SK-N-SH treated with all-trans-retinoic acid at 6 μM for 48 hours (cell line): Measurements from ENCODE around the gene CTNNA3.

ENCODE experiments used
- BACH2 ChIP-seq: fragments of 250-450 bp; sonication (Bioruptor Pico); IDR thresholded peaks from 2 replicates; pipeline ENCODE4 v1.9.0; 2021; ENCODE audit warnings: mild to moderate bottlenecking, borderline replicate concordance
- ISL1 ChIP-seq: fragments of 250-450 bp; sonication (Bioruptor Pico); IDR thresholded peaks from 2 replicates; pipeline ENCODE4 v2.1.2; 2022; ENCODE audit warnings: mild to moderate bottlenecking, moderate library complexity
- RARB ChIP-seq: fragments of 250-450 bp; sonication (Bioruptor Pico); IDR thresholded peaks from 2 replicates; pipeline ENCODE4 v1.8.0; 2021; ENCODE audit warnings: mild to moderate bottlenecking, moderate library complexity
- TCF4 ChIP-seq: fragments of 250-450 bp; sonication (Bioruptor Pico); IDR thresholded peaks from 2 replicates; pipeline ENCODE4 v1.8.0; 2021; ENCODE audit warnings: mild to moderate bottlenecking, moderate library complexity, borderline replicate concordance
- TOX ChIP-seq: fragments of 250-450 bp; sonication (Bioruptor Pico); IDR thresholded peaks from 2 replicates; pipeline ENCODE4 v1.8.0; 2021; ENCODE audit warnings: mild to moderate bottlenecking, moderate library complexity, borderline replicate concordance
- ZFP3 ChIP-seq: fragments of 250-450 bp; sonication (Bioruptor Pico); IDR thresholded peaks from 2 replicates; pipeline ENCODE4 v1.5.0; 2020; ENCODE audit warnings: mild to moderate bottlenecking, moderate library complexity
- ZFP30 ChIP-seq: fragments of 450-650 bp; formaldehyde crosslinking; IDR thresholded peaks from 2 replicates; pipeline ENCODE4 v1.5.0; 2022; ENCODE audit warnings: mild to moderate bottlenecking, moderate library complexity
- ZNF565 ChIP-seq: fragments of 450-650 bp; formaldehyde crosslinking; conservative IDR thresholded peaks from 2 replicates; pipeline ENCODE4 v1.5.0; 2020; ENCODE audit warnings: low read depth, mild to moderate bottlenecking, moderate library complexity
- TF ChIP-seq, protein P1 (sequence below): fragments of 250-450 bp; sonication (Bioruptor Pico); IDR thresholded peaks from 2 replicates; pipeline ENCODE4 v1.5.1; 2020; ENCODE audit warnings: low read depth, mild to moderate bottlenecking, moderate library complexity
- TF ChIP-seq, protein P2 (sequence below): fragments of 250-450 bp; sonication (Bioruptor Pico); IDR thresholded peaks from 2 replicates; pipeline ENCODE4 v1.8.0; 2020; ENCODE audit warnings: mild to moderate bottlenecking, moderate library complexity, borderline replicate concordance

DNA sequence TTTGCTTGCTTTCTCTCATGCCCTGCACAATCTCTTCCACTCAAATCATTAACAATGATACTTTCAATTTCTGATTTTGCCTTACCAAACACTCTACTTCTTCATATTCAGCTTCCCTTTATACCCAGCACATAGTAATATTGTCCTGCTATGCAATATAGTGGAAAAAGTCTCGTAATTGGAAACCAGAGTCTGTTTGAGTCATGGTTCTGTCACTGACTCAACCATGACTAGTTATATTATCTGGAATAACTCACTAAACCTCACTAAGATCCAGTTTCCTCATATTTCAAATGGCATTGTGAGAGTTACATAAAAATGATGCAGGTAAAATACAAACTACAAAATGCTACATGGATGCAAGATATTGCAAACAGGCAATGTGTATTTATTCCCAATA, 868.6 kb downstream of the CTNNA3 start:
- no peak for TF ChIP-seq ISL1
- TF ChIP-seq, protein P1, sequence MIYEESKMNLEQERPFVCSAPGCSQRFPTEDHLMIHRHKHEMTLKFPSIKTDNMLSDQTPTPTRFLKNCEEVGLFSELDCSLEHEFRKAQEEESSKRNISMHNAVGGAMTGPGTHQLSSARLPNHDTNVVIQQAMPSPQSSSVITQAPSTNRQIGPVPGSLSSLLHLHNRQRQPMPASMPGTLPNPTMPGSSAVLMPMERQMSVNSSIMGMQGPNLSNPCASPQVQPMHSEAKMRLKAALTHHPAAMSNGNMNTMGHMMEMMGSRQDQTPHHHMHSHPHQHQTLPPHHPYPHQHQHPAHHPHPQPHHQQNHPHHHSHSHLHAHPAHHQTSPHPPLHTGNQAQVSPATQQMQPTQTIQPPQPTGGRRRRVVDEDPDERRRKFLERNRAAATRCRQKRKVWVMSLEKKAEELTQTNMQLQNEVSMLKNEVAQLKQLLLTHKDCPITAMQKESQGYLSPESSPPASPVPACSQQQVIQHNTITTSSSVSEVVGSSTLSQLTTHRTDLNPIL, result no peak
- TF ChIP-seq, protein P2, sequence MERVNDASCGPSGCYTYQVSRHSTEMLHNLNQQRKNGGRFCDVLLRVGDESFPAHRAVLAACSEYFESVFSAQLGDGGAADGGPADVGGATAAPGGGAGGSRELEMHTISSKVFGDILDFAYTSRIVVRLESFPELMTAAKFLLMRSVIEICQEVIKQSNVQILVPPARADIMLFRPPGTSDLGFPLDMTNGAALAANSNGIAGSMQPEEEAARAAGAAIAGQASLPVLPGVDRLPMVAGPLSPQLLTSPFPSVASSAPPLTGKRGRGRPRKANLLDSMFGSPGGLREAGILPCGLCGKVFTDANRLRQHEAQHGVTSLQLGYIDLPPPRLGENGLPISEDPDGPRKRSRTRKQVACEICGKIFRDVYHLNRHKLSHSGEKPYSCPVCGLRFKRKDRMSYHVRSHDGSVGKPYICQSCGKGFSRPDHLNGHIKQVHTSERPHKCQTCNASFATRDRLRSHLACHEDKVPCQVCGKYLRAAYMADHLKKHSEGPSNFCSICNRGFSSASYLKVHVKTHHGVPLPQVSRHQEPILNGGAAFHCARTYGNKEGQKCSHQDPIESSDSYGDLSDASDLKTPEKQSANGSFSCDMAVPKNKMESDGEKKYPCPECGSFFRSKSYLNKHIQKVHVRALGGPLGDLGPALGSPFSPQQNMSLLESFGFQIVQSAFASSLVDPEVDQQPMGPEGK, result no peak
- TF ChIP-seq ZFP30 (CRISPR knock-in tag), result no peak
- TF ChIP-seq TOX (CRISPR knock-in tag), result no peak
- TF ChIP-seq RARB (CRISPR knock-in tag), result no peak
- no peak for TF ChIP-seq ZNF565 (CRISPR knock-in tag)
- no peak for TF ChIP-seq ZFP3
- TF ChIP-seq BACH2, result no peak
- no peak for TF ChIP-seq TCF4 (CRISPR knock-in tag)
